COLO668 (cell line): Measurements from ENCODE around the gene KMT2C.
A peak's percentile ranks its signal among the peaks of the same experiment; 100 is the strongest.
"Not testable (repeated sequence)": the region's sequence is repeated elsewhere in the genome, so short reads cannot be mapped to it uniquely, and the experiment has no call there.

Experiments used
- DNase-seq: peaks from one replicate; lab custom pipeline; 2025; ENCODE audit not compliant: unreplicated experiment; lab: John Stamatoyannopoulos, UW

Gene KMT2C

DNA sequence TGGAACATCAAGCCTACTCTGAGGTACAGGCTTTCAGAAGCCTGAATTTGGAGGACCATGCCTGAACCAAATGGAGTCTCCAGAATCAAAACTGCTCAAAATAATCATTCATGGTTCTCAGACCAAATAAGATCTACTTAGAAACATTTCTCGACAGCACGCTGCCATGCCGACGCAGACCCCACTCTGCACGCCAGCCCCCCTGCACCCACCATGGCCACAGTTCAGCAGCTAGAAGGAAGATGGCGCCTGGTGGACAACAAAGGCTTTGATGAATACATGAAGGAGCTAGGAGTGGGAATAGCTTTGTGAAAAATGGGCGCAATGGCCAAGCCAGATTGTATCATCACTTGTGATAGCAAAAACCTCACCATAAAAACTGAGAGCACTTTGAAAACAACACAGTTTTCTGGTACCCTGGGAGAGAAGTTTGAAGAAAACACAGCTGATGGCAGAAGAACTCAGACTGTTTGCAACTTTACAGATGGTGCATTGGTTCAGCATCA, 6.6 kb upstream of the KMT2C start:
- DNase-seq, result no peak

DNA sequence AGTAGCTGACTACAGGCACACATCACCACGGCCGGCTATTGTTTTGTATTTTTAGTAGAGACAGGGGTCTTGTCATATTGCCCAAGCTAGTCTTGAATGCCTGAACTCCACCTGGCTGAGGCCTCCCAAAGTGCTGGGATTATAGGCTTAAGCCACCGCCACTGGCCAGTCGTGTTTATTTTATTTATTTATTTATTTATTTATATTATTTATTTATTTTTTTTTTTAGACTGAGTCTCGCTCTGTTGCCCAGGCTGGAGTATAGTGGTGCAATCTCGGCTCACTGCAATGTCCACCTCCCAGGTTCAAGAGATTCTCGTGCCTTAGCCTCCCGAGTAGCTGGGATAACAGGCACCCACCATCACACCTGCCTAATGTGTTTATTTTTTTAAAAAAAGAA, 6.0 kb upstream of the KMT2C start:
- DNase-seq, result not testable (repeated sequence)

DNA sequence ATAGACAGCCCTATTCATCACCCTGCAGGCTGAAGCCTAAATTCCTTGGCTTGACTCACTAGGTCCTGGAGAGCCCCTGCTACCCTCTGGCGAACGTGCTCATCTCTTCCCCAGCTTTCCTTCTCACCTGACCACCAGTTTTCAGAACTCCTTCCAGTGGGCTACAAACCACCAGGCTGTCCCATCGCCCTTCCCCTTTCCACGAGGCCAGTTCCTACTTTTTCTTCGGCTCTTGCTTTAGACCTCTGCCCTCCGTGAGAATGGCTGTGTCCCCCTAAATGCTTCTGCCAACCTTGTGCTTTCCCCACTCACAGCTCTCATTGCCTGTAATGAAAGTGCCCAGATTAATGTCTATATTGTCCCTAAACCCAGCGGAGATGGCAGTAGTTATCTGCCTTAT, 5.4 kb upstream of the KMT2C start:
- not testable (repeated sequence) for DNase-seq

DNA sequence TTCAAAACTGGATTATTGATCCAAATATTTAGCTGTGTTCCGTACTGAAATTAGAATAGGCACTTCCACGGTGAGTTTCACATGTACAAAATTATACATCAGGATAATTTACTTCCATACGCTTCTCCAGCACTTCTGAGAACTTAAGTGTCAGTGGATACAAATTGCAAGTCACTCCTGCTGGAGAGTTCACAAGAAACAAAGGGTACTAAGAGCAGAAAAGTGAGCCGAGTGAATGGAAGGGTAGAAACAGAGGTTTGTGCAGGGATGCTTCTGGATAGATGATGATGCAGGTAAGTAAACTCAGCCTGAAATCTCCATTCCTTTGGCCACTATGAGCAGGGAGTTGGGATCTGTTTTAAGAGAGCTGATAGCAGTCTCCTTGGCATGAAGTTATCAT, 2.2 kb upstream of the KMT2C start:
- not testable (repeated sequence) for DNase-seq

DNA sequence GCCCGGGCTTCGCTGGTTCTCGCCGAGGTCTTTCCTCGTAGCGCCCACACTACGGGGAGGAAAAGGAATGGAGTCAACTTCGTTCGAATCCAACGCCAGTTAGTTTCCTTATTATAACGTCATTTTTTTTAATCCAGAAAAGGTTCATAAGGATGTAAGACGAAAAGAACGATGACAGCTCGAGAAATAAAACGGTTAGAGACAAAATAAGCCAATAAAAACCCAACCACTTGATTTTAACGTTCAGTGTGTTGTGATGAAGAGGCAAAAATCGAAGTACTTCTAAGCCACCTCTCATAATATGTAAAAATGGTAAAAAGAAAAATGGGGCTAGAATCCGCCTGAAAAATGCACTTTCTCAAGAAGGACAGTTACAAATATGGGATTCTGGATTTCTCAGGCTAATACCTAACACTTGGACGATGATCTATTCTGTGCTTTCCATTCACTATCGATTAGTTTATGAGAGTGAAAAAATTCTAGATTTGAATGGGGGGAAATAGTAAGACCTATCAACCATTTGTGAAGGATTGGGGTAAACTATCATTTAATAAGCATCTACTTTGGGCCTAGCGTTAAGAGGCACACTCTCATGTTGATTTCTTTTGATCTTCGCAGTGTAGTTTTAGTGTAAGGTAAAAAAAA, 1.2 kb upstream of the KMT2C start:
- not testable (repeated sequence) for DNase-seq

DNA sequence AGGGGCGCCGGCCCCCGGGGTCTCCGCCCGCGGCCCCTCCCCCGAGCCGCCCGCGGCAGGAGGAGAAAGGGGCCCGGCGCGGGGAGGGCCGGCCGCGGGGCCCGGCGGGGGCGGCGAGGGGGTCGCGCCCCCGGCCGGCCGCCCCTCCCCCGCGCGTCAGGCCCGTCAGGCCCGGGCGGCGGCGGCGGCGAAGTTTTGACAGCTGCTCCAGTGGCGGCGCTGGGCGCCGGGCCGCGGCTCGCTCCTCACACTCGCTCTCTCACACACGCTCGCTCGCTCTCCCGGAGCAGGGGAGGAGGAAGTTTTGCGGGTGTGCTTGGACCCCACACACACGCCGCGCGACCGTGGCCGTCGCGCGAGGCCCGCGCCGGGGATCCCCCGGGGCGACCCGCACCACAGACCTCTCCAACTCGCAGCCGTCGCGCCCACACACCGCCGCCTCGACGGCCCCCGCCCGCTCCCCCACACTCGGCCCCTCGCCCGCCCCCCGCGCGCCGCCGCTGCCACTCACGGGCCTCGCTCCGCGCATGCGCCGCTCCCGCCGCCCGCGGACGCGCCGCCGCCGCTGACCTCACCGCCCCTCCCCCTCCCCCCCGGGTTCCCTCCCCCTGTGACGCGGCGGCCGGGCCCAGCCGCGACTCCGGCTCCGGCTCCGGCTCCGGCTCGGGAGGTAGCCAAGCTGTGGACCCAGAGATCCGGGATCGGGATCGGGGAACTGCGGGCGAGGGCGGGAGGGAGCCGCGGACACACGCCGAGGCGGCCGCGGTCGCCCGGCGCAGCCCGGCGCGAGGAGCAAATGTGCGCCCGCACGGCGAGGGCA, 518 bp upstream of the KMT2C start:
- DNase-seq, result peak; percentile 94

DNA sequence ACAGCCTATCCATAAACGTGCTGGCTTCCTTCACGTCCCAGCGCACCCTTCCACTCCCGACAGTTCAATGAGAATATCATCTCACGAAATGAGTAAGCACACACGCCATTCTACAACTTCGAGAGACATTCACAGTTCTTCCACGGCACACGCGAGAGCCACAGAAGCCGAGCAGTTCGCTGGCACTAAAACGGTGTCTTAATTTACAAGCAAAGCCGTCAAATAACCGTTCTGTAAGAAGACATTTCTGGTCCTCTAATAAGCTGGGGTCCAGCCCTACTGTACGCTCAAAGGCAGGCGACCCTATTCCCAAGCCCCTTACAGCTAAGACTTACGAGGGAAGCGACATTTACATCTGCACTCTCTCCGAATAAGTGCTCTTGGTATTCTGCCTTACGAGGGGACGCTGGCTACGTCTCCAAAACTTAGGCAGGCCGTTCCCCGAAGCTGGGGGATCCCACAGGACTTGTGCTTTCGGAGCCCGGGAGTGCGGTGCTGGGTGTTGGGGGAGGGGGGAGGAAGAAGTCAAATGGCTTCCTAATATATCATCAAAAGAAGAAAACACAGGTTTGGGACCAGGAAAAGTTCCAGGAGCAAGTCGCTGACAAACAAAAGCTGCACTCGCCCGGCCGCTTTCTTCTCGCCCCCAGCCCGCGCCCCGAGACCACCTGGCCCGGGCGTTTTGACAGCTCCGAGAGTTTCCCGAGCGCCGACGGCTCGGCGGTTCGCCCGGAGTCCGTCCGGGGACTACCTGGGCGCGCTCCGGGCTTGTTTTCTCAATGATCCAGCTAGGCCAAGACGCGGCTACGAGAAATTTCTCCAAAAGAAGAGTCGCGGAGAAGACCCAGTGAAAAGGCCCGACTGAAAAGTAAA, 1.1 kb downstream of the KMT2C start:
- peak; percentile 47 for DNase-seq

DNA sequence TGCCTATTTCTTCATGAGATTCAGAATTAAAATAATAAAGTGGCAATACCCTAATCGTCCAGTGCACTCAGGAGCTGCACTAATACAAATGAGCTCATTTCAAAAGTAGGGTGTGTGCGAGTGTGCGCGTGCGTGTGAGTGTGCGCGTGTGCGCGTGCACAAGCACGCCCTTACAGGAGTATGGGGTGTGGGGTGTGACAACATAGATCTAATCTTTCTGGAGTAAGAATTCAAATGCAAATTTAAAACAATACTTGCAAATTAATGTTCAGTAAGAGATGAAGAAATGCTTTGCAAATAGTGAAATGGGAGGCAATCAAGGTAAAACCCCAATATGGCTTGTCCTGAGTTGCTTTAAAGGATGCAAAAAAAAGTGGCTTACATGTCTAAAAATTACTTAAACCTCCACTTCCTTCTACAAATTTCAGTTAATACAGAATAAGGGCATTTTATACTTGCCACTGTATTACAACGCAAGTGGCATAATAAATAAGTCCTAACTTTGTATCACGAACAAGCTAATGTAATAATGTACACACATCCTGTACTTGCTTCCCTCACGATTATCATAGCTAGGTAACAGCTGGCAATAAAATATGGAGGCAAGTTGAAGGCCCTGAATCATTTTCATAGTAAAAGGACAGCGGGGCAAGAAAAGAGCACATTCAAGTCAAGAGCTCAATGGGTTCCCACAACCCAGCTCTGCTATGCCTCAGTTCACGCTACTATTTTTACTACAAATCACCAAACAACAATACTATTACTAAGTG, 1.9 kb downstream of the KMT2C start:
- DNase-seq, result not testable (repeated sequence)

DNA sequence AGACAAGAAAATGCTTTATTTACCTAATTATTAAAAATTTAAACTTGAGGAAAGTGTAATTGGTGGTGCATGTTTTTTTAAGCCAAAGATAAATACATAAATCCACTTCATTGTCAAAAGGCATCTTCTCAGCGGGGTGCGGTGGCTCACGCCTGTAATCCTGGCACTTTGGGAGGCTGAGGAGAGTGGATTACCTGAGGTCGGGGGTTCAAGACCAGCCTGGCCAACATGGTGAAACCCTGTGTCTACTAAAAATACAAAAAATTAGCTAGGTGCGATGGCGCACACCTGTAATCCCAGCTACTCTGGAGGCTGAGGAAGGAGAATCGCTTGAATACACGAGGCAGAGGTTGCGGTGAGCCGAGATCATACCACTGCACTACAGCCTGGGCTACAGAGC, 3.1 kb downstream of the KMT2C start:
- DNase-seq, result not testable (repeated sequence)

DNA sequence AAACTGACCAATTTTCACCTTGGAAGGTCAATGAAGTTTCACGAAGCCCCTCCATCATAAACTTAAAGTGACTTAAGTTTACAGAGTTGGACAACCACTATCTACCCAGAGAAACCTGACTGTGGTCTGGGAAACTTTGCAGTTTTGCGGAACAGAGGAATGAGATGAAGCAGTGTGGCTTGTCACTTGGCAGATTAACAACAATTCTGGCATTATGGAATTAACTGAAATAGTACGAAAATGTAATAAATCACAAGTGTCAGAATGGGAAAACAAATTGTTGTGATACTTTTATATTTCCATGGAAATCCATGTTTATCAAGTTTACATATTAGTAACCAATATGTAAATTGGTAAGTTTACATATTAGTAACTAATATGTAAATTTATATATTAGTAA, 4.9 kb downstream of the KMT2C start:
- DNase-seq, result no peak

DNA sequence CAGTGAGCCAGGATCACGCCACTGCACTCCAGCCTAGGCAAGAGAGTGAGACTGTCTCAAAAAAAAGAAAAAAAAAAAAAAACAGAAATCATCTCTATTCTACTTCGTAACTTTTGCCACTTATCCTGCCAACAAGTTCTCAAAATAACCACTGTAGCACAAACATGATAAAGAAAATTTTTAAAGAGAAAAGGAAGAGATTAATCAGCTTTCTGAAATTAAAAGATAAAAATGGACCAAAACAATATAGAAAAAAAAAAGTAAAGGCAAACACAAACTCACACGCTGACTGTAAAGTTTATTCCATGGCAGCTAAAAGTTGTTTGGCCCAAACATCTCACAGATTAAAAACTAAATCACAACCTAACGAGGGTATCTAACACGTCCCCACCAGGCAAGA, 5.7 kb downstream of the KMT2C start:
- not testable (repeated sequence) for DNase-seq

DNA sequence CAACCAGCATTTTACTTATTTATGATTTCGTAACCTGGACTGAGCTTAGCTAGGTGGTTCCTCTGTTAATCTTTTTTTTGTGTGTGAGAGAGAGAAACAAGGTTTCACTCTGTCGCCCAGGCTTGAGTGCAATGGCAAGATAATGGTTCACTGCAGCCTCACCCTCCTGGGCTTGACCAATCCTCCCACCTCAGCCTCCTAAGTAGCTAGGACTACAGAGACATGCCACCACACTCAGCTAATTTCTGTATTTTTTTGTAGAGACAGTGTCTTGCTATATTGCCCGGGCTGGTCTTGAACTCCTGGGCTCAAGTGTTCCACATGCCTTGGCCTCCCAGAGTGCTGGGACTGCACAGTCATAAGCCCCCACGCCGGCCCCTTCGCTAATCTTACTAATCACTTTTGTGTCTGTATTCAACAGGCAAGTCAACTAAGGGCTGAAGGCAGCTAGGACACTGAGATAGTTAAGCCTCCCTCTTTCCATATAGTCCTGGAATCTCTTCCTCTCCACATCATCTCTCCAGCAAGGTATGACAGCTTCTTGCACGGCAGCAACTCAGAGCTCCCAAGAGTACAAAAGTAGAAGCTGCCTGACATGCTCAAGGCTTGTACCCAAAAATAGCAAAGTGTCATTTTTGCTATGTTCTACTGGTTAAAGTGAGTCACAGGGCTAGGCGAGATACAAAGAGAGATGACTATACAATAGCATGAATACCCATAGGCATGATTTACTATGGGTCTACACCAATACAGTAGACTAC, 11.3 kb downstream of the KMT2C start:
- no peak for DNase-seq

DNA sequence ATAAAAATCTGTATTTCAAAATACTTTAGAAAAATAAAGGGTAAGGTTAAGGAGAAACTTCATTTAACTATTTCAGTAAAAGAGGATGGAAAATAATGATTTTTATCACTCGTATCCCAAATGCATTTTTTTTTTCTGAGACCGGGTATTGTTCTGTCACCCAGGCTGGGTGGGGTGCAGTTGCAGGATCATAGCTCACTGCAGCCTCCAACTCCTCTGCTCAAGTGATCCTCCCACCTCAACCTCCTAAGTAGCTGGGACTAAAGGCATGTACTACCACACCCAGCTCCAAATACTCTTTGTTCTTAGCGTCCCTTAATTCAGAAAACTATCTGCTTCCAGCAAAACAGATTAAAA, 11.8 kb downstream of the KMT2C start:
- DNase-seq, result no peak

DNA sequence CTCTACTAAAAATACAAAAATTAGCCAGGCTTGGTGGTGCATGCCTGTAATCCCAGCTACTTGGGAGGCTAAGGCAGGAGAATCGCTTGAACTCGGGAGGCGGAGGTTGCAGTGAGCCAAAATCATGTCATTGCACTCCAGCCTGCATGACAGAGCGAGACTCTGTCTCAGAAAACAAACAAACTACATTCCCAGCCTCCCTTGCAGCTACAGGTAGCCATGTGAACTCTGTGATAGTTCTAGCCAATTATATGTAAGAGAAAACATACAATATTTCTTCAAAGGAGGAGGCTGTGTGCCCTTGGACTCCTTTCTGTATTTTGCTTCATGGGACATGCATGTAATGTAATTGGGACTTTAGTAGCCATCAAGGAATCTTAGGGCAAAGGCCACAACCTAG, 12.6 kb downstream of the KMT2C start:
- not testable (repeated sequence) for DNase-seq

DNA sequence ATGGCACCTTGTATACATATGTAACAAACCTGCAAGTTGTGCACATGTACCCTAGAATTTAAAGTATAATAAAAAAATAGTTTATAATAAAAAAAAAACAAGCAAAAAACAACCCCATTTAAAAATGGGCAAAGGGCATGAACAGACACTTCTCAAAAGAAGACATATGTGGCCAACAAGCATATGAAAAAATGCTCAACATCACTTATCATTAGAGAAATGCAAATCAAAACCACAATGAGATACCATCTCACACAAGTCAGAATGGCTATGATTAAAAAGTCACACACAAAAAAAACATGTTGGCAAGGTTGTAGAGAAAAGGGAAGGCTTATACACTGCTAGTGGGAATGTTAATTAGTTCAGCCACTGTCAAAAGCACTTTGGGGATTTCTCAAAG, 14.9 kb downstream of the KMT2C start:
- DNase-seq, result not testable (repeated sequence)

DNA sequence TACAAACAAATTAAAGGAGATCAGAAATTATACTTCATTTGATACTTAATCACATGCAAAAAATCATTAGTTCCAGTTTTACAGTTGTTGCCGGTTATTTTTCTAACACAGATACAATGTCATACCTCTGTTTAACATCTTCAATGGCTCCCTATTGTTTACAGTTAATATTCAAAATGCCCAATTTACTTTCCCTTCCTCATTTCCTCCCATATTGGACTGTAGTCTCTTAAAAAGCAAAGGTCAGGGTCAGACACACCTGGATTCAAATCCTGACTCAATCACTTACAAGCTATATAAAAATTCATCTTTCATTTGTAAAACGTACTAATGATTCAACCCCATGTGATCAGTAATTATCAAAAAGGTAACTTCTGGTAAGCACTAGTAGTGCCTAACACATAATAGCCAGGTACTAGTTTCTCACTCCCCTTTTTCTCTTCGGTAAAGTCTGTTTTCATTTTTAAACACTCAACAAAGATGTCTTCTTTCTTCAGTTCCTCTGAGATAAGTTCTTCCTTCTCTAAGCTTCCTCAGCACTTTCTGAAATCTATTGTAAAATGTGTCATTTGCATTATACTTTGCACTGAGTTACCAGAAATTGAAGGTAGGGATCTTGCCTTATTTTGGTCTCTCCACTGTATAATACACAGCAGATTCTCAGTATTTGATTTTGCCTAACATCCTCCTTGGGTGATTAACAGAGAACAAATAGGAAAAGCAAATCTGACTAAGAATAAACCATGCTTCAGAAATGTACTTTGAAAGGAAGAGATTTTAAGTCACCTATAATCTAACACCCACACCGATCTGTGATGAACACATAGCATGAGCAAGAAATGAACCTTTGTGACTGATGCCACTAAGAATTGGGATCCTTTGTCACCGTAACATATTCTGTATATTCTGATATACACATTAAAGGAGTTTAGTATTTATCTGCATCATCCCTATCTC, 16.1 kb downstream of the KMT2C start:
- DNase-seq, result no peak

DNA sequence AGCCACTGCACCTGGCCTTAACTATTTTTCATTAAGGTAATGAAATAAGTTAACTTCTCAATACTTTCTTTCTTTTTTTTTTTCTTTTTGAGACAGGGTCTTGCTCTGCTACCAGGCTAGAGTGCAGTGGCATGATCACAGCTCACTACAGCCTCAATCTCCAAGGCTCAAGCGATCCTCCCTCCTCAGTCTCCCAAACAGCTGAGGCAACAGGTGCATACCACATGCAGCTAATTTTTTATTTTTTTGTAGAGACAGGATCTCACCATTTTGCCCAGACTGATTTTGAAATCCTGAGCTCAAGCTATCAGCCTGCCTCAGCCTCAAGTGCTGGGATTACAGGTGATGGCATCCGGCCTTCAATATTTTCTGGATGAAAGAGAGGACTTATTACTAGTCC, 21.0 kb downstream of the KMT2C start:
- no peak for DNase-seq

DNA sequence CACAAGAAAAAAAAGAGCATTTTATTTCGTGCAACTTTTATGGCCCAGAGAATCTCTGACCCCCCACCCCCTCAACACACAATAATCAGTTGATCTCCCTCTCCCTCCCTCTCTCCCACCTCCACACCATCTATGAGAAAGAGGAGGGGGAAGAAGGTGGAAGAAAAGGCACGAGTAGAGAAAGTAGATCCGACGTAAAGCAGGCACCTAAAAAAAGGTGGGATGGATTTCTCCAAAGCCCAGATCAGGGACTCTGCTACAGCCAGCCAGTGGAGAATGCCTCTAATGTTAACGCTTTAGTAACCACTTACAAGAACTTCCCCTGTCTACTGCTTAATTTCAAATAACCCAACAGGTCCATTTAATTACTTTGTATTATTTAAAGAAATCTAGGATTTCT, 24.4 kb downstream of the KMT2C start:
- no peak for DNase-seq

DNA sequence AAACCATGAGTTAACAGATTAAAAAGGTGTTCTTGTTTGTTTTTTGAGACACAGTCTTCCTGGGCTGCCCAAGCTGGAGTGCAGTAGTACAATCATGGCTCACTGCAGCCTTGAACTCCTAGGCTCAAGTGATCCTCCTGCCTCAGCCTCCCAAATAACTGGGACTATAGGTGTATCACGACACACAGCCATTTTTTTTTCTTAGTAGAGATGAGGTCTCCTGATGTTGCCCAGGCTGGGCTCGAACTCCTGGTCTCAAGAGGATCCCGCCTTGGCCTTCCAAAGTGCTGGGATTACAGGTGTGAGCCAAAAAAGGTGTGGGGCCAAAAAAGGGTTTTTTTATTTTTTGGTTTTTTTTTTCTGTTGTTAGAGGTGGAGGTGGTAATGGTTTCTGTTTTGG, 29.3 kb downstream of the KMT2C start:
- no peak for DNase-seq
